Fibroblast of skin of left biceps (primary cell): ENCODE measurements around the gene GNAI2.
"Not testable (repeated sequence)": the region's sequence is repeated elsewhere in the genome, so short reads cannot be mapped to it uniquely, and the experiment has no call there.

Source experiments
- DNase-seq, 2 experiments: peaks; one replicate each; pipeline ENCODE4 v3.0.0-alpha.2; 2013; ENCODE audit warnings: low read depth in 2 of 2

The GNAI2 gene

GRCh38 chr3:50264383-50264963 lies 28.5 kb downstream of the GNAI2 start:
- peak; percentile 91 to 93 for DNase-seq

DNA sequence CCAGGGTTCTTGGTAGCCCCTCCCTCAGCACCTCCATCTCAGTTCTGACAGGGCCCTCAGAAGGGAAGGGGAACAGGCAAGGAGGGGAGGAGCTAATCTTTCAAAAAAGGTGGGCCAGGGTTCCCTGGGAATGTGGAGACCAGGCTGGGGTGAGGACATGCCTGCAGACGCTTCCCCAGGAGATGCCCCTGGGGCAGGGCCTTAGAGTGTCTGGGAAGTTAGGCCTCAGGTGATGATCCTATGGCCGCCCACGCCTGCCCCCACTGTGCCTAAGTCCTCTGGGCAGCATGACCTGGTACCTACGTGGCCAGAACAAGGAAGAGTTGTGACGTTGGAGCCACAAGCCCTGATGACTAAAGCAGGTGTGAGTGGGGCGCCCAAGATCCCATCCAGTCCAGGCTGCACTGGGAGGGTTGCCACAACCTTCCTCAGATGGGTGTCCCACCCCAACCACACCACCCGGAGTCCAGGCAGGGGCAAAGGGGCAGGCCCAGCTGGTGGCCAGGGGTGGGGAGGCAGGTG lies 29.0 kb downstream of the GNAI2 start:
- no peak for DNase-seq

DNA sequence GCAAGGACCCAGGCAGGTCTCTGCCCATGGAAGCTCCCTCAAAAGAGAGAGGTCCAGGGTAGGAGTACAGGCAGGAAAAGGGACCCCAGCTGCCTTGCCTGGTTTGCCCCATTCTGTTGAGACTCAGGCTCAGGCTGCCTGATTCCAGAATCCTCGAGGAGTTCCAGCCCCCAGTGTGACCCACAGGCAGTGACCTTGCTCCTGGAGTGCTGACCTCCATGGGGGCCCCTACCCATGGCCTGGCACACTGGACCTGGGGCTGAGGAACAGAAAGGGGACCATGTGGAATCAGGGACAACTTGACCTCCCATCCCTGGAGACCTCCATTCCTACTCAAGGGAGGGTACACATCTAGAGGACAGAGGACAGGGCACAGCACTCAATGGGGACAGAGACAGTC lies 29.6 kb downstream of the GNAI2 start:
- DNase-seq: no peak

- DNase-seq: no peak
These were observed 30.0 kb downstream of the GNAI2 start for GRCh38 chr3:50266017-50266416.

- no peak for DNase-seq
These were observed 30.8 kb downstream of the GNAI2 start for GRCh38 chr3:50266836-50267235.

DNA sequence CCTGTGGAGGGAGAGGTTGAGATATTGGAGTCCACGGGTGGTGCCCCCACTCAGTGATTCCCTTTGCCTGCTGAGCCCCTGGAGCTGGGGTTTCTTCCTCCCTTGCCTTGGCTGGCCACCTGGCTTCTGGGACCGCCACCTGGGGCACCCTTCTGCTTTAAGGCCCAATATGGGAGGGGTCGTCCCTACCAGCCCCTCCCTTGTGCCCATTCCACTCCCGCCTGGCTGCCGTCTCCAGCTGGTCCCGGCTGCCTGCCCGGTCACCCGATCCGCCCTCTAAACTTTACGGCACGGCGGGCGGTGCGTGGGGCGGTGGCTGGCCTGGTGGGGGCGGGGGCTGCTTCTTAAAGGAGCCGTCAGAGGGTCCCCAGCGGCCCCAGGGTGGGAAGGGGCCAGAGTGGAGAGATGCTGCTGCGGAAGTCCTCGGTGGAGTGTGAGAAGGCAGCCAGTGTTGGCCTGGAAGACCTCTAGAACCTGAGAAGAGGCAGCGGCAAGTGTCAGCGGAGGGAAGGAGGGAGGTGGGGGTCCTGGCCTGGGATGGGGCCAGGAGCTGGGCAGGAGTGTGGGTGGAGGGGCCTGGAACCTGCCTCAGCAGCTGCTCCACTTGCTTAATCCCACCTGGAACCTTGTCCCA lies 31.4 kb downstream of the GNAI2 start:
- DNase-seq: no peak

GRCh38 chr3:50268276-50268675 lies 32.3 kb downstream of the GNAI2 start:
- DNase-seq: no peak

DNA sequence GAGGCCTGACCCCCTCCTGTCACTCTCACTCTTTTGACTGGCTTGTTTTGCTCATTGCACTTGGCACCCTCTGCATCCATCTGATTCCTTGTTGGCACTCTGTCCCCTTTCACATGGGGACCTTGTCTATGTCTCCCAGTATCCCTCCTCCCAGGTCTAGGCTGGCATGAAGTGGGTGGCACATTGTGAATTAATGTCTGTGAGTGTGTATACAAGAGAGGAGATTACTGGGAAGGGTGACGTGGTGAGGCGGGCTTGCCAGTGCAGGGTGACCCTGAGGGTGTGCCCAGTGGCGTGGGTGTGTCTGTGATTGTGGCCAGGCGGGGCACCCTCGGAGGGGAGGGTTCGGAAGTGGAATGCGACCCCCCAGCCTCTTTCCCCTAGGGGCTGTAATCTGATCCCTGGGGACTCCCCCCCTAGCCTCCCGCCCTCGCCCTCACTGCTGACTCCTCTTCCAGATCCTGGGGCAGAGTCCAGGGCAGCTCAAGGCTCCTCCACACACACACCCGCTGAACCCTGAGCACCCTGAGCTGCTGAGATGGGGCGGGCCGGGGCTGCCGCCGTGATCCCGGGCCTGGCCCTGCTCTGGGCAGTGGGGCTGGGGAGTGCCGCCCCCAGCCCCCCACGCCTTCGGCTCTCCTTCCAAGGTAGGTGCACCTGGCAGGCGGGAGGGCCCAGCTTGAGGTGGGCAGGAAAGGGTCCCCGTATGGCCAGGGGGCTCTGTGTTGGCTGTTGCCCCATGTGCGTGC lies 32.9 kb downstream of the GNAI2 start, which contains the start of gene SEMA3B:
SEMA3B (plus strand) TSS at position 445 of the 749 bp plus-strand sequence; CDS start at position 539, 94 bp downstream.
- no peak for DNase-seq

DNA sequence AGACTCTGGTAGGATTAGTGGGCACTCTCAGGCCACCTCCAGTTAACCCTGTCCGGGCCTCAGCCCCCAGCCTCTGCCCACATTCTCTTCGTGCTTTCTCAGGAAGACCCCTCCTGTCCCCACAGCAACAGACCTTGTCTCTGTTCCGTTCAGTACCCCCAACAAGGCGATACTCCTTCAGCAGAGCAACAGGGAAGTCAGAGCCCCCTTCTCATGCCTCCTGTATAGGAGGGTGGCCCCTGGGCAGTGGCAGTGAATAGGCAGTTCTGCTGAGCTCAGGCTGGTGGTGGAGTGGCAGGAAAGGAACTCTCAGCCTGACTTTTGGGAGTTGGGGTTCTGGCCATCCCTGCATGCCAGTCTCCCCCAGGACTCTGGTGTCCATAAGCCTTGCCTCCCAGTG lies 33.5 kb downstream of the GNAI2 start:
- DNase-seq: no peak

DNA sequence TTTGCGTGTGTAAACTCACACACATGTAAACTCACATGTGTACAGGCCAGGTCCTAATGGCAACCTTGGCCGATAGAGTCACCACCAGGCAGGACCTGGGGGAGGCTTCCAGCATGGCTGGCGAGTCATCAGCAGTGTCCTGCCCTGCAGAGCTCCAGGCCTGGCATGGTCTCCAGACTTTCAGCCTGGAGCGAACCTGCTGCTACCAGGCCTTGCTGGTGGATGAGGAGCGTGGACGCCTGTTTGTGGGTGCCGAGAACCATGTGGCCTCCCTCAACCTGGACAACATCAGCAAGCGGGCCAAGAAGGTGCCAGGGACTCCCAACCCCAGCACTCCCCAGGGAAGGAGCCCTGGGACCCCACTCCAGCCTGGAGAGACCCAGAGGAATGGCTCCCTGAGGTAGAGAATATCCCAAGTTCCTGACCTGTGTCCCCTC lies 34.0 kb downstream of the GNAI2 start:
- DNase-seq: no peak

DNA sequence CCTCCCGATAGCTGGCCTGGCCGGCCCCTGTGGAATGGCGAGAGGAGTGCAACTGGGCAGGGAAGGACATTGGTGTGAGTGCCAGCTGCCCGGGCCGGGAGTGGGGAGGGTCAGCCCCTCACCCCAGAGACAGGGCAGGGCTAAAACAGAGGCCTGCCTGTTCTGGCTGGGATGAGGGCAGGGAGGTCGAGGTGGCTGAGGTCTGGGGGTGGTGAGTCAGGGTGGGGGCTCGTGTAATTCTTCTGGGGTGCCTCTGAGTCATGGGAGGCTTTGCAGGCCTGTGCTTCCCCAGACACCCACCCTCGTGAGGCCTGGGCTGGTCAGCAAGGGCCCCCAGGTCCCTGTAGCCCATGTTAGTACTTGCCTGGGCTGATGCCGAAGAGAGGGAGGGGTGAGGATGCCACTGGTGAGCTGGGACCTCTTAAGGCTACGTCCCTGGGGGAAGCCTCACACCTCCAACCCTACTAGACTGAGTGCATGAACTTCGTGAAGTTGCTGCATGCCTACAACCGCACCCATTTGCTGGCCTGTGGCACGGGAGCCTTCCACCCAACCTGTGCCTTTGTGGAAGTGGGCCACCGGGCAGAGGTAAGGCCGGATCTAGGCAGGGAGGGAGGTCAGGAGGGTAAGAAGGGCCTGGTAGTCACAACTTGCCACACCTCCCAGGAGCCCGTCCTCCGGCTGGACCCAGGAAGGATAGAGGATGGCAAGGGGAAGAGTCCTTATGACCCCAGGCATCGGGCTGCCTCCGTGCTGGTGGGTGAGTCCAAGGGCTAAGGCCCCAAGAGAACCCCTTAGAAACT lies 34.6 kb downstream of the GNAI2 start:
- DNase-seq: no peak

DNA sequence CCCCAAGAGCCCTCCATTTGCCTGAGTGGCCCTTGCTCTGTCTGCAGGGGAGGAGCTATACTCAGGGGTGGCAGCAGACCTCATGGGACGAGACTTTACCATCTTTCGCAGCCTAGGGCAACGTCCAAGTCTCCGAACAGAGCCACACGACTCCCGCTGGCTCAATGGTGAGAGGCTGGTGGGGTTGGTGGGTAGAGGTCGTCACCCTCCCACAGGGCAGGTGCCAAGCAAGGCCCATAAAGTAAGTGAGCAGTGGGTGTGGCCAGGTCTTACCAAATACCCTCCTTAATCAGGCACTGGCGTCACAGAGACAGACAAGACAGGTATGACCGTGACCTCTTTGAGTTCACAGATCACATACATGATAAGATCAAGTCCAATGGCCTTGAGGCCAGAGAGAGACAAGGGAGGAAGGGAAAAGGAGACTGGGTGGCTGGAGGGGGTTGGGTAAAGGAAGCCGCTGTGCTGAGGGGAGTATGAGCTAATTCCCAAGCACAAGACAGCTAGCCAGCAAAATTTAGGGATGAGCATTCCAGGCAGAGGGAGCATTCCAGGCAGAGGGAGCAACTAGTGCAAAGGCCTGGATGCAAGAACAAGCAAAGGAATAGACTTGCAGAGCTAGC lies 35.4 kb downstream of the GNAI2 start:
- no peak for DNase-seq

GRCh38 chr3:50272538-50272910 lies 36.5 kb downstream of the GNAI2 start:
- DNase-seq: not testable (repeated sequence)

GRCh38 chr3:50272911-50273688 lies 37.1 kb downstream of the GNAI2 start:
- peak in 1 of 2 experiments; percentile 18 for DNase-seq

GRCh38 chr3:50273689-50274065 lies 37.7 kb downstream of the GNAI2 start:
- DNase-seq: no peak

- DNase-seq: no peak
These were observed 38.5 kb downstream of the GNAI2 start for GRCh38 chr3:50274371-50275104.

- DNase-seq: no peak
These were observed 39.4 kb downstream of the GNAI2 start for GRCh38 chr3:50275141-50275995.

- DNase-seq: no peak
These were observed 40.2 kb downstream of the GNAI2 start for GRCh38 chr3:50275996-50276761.
